NCI-H1417 (cell line): Measurements from ENCODE around the gene CFAP161.

Source experiments
- DNase-seq, 3 experiments: peaks; one replicate each; lab custom pipeline; 2025; lab: John Stamatoyannopoulos, UW

Gene CFAP161

GRCh38 chr15:81183439-81183775, 49.3 kb downstream of the CFAP161 start:
- no peak for DNase-seq

DNA sequence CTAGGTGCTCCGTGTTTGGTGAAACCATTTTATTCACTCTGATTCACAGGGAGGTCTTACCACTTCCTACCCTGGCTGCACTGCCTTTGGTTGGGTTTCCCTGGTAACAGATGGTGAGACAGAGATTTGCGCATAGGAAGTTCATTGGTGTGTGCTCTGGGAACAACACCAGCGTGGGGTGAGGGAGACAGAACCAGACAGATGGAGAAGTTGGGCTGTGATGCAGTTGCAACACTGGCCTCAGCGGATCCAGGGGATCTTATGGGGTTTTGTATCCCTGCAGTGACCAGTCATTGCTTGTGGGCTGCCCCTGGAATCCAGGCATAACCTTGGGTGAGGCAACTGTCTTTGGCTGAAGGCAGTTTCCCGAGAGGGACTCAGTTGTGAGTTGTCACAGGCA, 50.1 kb downstream of the CFAP161 start:
- no peak for DNase-seq

GRCh38 chr15:81185631-81186295, 51.7 kb downstream of the CFAP161 start:
- DNase-seq, result no peak

GRCh38 chr15:81188354-81188753, 54.3 kb downstream of the CFAP161 start:
- DNase-seq, result no peak

DNA sequence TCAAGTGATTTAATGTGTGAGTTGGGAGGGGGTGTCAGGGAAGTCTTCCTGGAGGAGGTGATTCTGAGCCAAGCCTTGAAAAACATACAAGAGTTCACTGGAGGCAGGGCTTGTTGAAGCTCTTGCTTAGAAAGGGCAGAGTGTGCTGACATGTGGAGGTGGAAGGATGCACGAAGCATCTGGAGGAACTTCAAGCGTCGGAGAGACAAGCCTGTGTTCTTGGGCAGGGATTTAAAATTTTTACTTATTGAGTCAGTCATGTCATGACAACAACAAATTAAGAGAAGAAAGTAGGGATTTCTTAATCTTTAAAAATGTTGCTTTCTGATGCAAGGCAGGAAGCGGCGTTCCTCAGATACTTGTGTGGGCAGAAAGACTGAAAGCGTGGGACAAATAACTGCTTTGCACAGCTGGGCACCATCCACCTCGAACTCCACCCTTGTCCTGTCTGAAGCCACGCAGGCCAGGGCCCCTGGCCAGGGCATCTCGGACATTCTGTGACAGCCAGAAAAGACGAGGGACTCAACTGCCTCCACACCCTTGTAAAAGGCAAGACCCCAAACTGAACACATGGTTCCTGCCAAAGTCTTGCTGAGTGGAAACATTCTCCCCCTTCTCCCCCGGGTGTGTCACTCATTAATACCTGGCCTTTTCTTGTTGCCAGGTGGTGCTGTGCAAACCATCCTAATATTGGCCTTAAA, 55.7 kb downstream of the CFAP161 start:
- DNase-seq, result no peak

DNA sequence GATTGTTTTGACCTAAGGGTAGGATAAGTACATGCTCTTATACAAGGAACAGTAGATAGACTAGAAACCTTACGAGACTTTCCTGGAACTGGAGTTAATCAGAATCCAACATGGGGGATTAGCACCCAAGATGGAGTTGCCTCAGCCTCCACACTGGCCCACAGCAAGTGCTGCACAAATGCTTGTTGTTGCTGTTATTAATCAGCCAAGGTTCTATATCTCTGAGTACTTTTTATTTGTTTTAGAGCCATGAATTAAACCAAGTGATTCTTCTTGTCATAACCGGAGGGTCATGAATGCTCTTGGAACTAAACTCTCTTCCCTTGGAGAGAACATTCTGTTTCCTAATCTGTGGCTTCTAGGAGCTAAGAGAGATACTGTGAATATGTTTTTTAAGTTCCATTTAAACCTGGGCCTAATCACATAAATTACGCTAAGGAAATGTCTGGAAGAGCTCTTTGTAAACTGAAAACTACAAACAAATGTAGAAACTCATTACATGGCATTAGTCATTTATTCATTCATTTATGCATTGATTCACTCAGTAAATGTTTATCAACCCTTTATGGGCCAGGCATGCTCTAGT, 56.9 kb downstream of the CFAP161 start:
- no peak for DNase-seq

- no peak for DNase-seq
Measured at GRCh38 chr15:81191701-81192100, 57.6 kb downstream of the CFAP161 start.

DNA sequence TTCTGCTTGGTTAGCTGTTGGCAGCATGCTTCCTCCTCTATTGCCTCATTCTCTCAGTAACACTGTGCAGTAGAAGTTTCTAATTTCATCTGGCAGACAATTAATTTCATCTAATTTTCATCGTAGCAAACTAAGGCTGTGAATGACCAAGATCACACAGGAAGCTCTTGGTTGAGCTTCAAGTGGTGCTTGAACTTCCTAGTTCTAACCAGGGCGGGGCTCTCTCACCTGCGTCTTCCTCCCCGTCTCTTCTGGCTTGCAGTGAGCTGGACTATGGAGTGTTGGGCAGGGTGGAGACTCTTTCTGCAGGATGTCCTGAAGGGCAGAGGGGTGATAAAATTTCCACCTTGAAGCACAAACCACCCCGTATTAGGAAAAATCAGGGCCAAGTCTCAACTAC, 60.7 kb downstream of the CFAP161 start:
- DNase-seq, result peak; percentile 9 to 23 (median 14)

GRCh38 chr15:81195339-81195864, 61.3 kb downstream of the CFAP161 start:
- no peak for DNase-seq

- no peak for DNase-seq
Measured at GRCh38 chr15:81196576-81197254, 62.6 kb downstream of the CFAP161 start, which contains the start of gene IL16. IL16 (plus strand) TSS chr15:81196879; CDS start chr15:81225400, 28,521 bp downstream.

DNA sequence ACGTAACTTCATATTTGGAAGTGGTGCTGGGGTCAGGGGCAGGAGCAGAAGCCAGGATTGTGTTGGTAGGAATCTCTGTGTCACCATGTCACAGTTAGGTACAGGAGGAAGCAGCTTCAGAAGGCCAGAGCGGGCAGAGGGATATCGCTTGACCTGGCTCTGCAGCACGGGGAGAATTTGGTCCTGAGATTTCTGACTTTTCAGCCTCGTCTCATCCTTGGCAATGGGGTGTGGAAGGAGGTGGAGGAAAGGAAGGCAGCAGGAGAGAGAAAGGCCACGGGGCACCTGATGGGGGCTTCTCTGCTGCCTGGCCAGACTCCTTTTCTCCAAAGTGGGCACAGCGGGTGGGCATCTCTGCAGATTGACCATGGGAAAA, 63.2 kb downstream of the CFAP161 start:
- DNase-seq, result no peak

DNA sequence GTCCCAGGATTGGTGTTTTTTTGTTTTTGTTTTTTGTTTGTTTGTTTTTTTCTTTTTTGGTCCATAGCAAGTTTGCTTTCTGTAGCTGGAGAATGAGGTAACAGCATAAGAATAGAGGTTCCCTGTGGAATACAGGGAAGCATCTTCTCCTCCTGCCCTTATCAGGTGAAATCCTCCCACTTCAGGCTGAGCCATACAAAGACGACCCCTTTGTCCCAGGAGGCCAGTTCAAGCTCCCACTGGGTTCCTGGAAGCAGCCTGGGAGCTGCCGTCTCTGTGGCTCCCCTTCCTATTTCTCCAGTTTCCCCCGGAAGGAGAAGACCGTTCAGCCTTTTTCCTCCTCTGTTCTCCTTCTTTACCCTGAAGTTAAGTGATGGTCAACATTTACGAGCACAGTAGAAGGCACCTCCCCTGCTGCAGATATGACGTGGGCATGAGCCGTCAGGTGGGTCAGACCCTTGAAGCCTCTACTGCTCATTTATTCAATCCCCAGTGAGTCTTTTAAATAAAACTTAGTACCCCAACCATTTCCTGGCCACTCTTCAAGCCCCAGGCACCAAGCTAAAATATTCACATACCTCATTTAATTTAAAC, 63.7 kb downstream of the CFAP161 start:
- DNase-seq, result no peak
